ENCODE data around the gene B4GALT7. TPM values are rescaled to one million over a fixed set of nuclear protein-coding genes. Genes with fewer than 3 reads are reported as not detected.
A peak's percentile ranks its signal among the peaks of the same experiment; 100 is the strongest.

B4GALT7 gene
- total RNA-seq, 3 donors from 2014 or later, result 21.4 to 27.5 (median 22.6) TPM

GRCh38 chr5:177588413-177588909 is 11.5 kb upstream of the B4GALT7 start:
- Histone ChIP-seq H3K9me3 (no peaks in the 10 kb centered on the region), H3K4me1 (peaks cover 0 to 8% of the 10 kb centered on the region in 2 donors), H3K27ac (no peak overlapping the region), H3K27me3 (no peaks in the 10 kb centered on the region), H3K36me3 (no peaks in the 10 kb centered on the region), H3K4me3 (no peak overlapping the region)
- no peak for DNase-seq (ENCODE audit: low spot score in 2 of 2)
- intact Hi-C loops (cut with DNase I; ENCODE audit: low total_unique reads), result no loop called here
- no peak for TF ChIP-seq POLR2A (IDR thresholded peaks at IDR 0.05)

- no peaks in the 10 kb centered on the region for H3K9me3 ChIP-seq
- no peaks in the 10 kb centered on the region for H3K27me3 ChIP-seq
- intact Hi-C loops (cut with DNase I; ENCODE audit: low total_unique reads), result no loop called here
- H3K4me1 ChIP-seq, result peaks cover 0 to 10% of the 10 kb centered on the region in 2 donors
- DNase-seq (ENCODE audit: low spot score in 2 of 2), result no peak
- TF ChIP-seq POLR2A (IDR thresholded peaks at IDR 0.05), result no peak
- no peak for TF ChIP-seq POLR2AphosphoS5 (IDR thresholded peaks at IDR 0.05)
- no peak for TF ChIP-seq CTCF (IDR thresholded peaks at IDR 0.05)
- H3K4me3 ChIP-seq, result no peak overlapping the region
- no peak overlapping the region for H3K27ac ChIP-seq
- H3K36me3 ChIP-seq, result no peaks in the 10 kb centered on the region
Measured at GRCh38 chr5:177590406-177590805, 9.5 kb upstream of the B4GALT7 start.

GRCh38 chr5:177591690-177592009 is 8.3 kb upstream of the B4GALT7 start:
- no peaks in the 10 kb centered on the region for H3K36me3 ChIP-seq
- DNase-seq (ENCODE audit: low spot score in 2 of 2), result no peak
- intact Hi-C loops (cut with DNase I; ENCODE audit: low total_unique reads), result no loop called here

GRCh38 chr5:177592010-177592834 is 7.7 kb upstream of the B4GALT7 start, which contains the start of gene TMED9:
Gene TMED9 (plus strand): TSS chr5:177592203. CDS start chr5:177592215, 12 bp downstream.
- H3K4me3 ChIP-seq, result peak within 1 kb of the TSS; percentile 98 to 100 (median 98)
- H3K36me3 ChIP-seq, result no peaks in the 10 kb centered on the region
- intact Hi-C loops (cut with DNase I; ENCODE audit: low total_unique reads), result no loop called here
- peak within 1 kb of the TSS; percentile 84 to 92 for H3K27ac ChIP-seq
- no peaks in the 10 kb centered on the region for H3K9me3 ChIP-seq
- peak; percentile 75 to 90 (median 80) for TF ChIP-seq POLR2AphosphoS5 (IDR thresholded peaks at IDR 0.05)
- no peak for TF ChIP-seq CTCF (IDR thresholded peaks at IDR 0.05)
- peak; percentile 69 for TF ChIP-seq POLR2A (IDR thresholded peaks at IDR 0.05)
- H3K27me3 ChIP-seq, result no peaks in the 10 kb centered on the region
- peaks cover 0 to 10% of the 10 kb centered on the region in 2 donors for H3K4me1 ChIP-seq
- DNase-seq (ENCODE audit: low spot score in 2 of 2), result peak; percentile 81 to 84

More at GRCh38 chr5:177591690-177592009, 8.3 kb upstream of the B4GALT7 start:
- Histone ChIP-seq H3K4me1 (peaks cover 0 to 10% of the 10 kb centered on the region in 2 donors), H3K27me3 (no peaks in the 10 kb centered on the region), H3K4me3 (peak overlapping the region; percentile 98 to 100 (median 98)), H3K9me3 (no peaks in the 10 kb centered on the region), H3K27ac (peak overlapping the region; percentile 84 to 92)
- no peak for TF ChIP-seq CTCF (IDR thresholded peaks at IDR 0.05)
- TF ChIP-seq POLR2AphosphoS5 (IDR thresholded peaks at IDR 0.05), result no peak
- TF ChIP-seq POLR2A (IDR thresholded peaks at IDR 0.05), result no peak

GRCh38 chr5:177592905-177593304 is 7.0 kb upstream of the B4GALT7 start:
- Histone ChIP-seq H3K27me3 (no peaks in the 10 kb centered on the region), H3K36me3 (no peaks in the 10 kb centered on the region), H3K4me1 (peaks cover 0 to 10% of the 10 kb centered on the region in 2 donors), H3K9me3 (no peaks in the 10 kb centered on the region), H3K4me3 (peak overlapping the region; percentile 98 to 100 (median 98)), H3K27ac (peak overlapping the region in 1 of 2 donors; percentile 92)
- TF ChIP-seq CTCF (IDR thresholded peaks at IDR 0.05) (no peak), POLR2AphosphoS5 (IDR thresholded peaks at IDR 0.05) (no peak), POLR2A (IDR thresholded peaks at IDR 0.05) (no peak)
- intact Hi-C loops (cut with DNase I; ENCODE audit: low total_unique reads), result no loop called here
- no peak for DNase-seq (ENCODE audit: low spot score in 2 of 2)
